ENCODE results near the gene DUSP3.
A peak's percentile ranks its signal among the peaks of the same experiment; 100 is the strongest.

GRCh38 chr17:43760254-43760852 is 18.4 kb downstream of the DUSP3 start:
- TF ChIP-seq, protein P1, sequence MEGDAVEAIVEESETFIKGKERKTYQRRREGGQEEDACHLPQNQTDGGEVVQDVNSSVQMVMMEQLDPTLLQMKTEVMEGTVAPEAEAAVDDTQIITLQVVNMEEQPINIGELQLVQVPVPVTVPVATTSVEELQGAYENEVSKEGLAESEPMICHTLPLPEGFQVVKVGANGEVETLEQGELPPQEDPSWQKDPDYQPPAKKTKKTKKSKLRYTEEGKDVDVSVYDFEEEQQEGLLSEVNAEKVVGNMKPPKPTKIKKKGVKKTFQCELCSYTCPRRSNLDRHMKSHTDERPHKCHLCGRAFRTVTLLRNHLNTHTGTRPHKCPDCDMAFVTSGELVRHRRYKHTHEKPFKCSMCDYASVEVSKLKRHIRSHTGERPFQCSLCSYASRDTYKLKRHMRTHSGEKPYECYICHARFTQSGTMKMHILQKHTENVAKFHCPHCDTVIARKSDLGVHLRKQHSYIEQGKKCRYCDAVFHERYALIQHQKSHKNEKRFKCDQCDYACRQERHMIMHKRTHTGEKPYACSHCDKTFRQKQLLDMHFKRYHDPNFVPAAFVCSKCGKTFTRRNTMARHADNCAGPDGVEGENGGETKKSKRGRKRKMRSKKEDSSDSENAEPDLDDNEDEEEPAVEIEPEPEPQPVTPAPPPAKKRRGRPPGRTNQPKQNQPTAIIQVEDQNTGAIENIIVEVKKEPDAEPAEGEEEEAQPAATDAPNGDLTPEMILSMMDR (IDR thresholded peaks at IDR 0.05; ENCODE audit: insufficient read depth, low read length), result peak; percentile 99
- TF ChIP-seq, protein P2, sequence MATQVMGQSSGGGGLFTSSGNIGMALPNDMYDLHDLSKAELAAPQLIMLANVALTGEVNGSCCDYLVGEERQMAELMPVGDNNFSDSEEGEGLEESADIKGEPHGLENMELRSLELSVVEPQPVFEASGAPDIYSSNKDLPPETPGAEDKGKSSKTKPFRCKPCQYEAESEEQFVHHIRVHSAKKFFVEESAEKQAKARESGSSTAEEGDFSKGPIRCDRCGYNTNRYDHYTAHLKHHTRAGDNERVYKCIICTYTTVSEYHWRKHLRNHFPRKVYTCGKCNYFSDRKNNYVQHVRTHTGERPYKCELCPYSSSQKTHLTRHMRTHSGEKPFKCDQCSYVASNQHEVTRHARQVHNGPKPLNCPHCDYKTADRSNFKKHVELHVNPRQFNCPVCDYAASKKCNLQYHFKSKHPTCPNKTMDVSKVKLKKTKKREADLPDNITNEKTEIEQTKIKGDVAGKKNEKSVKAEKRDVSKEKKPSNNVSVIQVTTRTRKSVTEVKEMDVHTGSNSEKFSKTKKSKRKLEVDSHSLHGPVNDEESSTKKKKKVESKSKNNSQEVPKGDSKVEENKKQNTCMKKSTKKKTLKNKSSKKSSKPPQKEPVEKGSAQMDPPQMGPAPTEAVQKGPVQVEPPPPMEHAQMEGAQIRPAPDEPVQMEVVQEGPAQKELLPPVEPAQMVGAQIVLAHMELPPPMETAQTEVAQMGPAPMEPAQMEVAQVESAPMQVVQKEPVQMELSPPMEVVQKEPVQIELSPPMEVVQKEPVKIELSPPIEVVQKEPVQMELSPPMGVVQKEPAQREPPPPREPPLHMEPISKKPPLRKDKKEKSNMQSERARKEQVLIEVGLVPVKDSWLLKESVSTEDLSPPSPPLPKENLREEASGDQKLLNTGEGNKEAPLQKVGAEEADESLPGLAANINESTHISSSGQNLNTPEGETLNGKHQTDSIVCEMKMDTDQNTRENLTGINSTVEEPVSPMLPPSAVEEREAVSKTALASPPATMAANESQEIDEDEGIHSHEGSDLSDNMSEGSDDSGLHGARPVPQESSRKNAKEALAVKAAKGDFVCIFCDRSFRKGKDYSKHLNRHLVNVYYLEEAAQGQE (IDR thresholded peaks at IDR 0.05; ENCODE audit: insufficient replicate concordance, low read depth), result no peak
- no peak for TF ChIP-seq POLR2AphosphoS5 (IDR thresholded peaks at IDR 0.05; ENCODE audit: low read depth)

Measured in HL-60 (cell line).